OCI-M2 (cell line): ENCODE measurements around the gene FGF19.

ENCODE experiments used
- DNase-seq: peaks from one replicate; lab custom pipeline; 2025; ENCODE audit not compliant: unreplicated experiment; lab: John Stamatoyannopoulos, UW

The FGF19 gene

GRCh38 chr11:69657456-69657910 lies 46.3 kb downstream of the FGF19 start:
- DNase-seq: no peak

DNA sequence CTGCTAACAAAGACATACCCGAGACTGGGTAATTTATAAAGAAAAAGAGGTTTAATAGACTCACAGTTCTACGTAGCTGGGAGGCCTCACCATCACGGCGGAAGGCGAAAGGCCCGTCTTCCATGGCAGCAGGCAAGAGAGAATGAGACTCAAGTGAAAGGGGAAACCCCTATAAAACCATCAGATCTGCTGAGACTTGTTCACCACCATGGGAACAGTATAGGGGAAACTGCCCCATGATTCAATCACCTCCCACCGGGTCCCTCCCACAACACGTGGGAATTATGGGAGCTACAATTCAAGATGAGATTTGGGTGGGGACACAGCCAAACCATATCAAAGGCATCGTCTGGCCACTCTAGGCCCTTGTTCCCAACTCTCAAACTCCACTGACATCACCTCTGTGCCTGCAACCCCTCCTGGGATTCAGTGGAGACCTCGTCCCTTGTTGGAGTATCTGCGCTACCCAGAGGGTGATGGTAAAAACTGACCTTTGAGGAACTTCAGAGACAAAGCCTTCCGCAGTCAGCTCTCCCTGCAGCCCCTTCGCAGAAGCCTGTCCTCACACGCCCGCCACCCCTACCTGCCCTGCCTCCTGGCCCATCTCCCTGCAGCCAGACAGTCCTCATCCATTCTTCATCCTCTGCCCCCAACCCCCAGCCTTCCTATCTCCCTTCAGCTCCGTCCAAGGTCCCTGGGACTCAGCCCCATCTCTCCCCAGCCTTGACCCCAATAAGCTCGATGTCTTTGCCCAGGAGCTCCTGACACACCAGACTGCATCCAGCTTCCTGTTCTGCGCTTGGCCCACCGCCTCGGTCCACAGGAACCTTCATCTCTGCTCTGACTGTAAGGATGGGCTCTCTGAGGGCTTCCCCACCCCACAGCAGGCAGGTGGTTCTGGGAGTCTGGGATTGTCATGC lies 47.0 kb downstream of the FGF19 start:
- DNase-seq: no peak

DNA sequence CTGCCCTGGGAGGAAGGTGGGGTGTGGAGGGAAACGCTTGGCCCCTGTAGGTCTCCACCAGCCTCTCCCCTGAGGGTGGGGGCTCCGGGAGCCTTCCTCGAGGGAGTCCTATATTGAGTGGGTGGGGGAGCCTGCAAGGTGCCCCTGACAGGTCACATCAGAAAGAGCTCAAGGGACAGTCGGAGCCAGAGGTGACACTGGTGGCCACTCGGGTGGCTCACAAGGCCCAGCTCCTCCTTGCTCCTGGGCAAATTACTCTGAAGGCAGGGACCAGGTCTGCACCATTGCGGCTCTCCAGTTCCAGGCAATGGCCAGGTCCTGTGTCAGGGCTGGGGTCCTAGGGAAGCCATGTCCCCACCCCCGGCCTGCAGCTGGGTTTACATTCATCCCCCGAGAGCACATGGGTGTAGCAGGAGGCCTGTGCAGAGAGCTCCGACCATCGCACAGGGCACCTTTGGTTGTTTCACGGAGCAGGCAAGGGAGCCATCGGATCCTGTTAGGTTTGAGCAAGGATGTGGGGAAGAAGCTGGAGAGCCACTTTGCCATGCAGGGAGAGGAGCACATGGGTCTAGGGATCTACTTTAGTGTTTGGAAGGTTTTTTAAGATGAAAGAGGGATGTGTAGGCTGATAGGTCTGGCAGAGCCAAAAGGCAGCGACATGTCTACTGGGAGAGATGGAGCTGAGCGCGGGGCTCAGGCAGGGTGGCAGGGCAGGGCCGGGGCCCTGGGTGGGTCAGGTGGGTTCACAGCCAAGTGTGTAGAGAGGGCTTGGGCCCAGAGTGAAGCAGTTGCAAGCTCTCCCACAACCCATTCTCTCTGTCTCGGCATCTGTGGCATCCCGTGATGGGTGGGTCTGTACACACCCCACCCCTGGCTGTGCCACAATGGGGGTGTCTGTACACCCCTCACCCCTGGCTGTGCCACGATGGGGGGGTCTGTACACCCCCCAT lies 48.1 kb downstream of the FGF19 start:
- no peak for DNase-seq

DNA sequence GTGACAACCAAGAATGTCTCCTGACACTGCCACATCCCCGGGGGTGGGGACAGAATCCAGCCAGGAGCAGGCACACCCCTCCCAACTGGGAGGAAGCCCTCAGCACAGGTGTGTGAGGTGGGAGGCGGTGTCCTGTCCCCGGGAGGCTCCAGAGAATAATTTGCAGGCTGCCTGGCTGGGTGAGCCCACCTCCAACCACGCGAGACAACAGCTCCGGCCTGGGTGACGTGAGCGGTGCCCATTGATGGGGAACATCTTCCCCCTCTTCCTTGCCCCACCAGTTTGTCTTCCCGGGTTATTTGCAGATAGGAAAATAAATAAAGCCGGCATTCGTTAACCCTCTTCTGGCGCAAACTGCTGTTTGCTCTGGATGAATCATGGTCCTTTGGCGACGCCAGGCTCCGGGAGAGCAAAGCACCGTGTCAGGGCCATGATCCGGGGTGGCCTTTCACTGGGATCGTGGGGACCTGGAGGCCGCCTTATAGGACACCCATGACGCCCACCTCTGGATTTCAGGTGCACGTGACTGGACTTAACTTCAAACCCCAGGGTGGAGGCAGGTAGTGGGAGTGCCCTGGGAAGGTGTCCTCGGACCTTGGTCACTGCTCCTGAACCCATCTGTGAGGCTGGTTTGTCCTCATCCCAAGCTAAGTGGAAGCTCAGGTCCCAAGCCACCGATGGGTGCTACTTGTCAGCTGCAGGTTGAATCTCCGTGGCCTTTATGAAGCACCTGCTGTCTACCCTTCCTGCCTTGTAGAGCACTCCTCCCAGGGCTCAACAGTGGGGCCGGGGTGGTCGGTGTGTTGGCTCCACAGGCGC lies 49.0 kb downstream of the FGF19 start:
- DNase-seq: no peak

DNA sequence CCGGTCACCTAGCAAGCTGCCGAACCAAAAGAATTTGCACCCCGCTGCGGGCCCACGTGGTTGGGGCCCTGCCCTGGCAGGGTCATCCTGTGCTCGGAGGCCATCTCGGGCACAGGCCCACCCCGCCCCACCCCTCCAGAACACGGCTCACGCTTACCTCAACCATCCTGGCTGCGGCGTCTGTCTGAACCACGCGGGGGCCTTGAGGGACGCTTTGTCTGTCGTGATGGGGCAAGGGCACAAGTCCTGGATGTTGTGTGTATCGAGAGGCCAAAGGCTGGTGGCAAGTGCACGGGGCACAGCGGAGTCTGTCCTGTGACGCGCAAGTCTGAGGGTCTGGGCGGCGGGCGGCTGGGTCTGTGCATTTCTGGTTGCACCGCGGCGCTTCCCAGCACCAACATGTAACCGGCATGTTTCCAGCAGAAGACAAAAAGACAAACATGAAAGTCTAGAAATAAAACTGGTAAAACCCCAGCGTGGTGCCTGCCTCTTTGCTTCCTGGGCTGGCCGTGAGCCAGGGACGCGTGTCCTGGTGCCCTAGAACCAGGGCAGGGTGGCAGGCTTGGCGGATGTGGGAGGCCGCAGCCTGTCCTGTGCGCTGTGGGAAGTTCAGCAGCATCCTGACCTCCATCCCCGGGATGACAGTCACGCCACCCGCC lies 49.7 kb downstream of the FGF19 start:
- DNase-seq: no peak

- DNase-seq: no peak
Observed at GRCh38 chr11:69653406-69653960, 50.3 kb downstream of the FGF19 start.

GRCh38 chr11:69652999-69653398 lies 50.8 kb downstream of the FGF19 start:
- no peak for DNase-seq

GRCh38 chr11:69651834-69652620 lies 51.8 kb downstream of the FGF19 start:
- DNase-seq: no peak

DNA sequence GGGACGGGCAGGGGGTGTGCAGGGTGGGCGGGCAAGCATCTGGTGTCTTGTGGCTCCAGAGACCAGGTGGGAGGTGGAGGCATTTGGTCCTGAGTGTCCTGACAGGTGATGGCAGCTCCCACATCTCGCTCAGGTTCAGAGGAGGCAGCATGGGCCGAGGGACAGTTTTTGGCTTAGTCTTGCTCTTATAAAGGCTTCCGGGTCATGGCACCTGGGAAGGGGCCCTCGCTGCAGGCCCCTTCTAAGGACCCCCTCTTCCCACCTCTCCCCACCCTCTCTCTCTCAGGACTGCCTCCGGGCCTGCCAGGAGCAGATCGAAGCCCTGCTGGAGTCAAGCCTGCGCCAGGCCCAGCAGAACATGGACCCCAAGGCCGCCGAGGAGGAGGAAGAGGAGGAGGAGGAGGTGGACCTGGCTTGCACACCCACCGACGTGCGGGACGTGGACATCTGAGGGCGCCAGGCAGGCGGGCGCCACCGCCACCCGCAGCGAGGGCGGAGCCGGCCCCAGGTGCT lies 52.9 kb downstream of the FGF19 start:
- DNase-seq: no peak

DNA sequence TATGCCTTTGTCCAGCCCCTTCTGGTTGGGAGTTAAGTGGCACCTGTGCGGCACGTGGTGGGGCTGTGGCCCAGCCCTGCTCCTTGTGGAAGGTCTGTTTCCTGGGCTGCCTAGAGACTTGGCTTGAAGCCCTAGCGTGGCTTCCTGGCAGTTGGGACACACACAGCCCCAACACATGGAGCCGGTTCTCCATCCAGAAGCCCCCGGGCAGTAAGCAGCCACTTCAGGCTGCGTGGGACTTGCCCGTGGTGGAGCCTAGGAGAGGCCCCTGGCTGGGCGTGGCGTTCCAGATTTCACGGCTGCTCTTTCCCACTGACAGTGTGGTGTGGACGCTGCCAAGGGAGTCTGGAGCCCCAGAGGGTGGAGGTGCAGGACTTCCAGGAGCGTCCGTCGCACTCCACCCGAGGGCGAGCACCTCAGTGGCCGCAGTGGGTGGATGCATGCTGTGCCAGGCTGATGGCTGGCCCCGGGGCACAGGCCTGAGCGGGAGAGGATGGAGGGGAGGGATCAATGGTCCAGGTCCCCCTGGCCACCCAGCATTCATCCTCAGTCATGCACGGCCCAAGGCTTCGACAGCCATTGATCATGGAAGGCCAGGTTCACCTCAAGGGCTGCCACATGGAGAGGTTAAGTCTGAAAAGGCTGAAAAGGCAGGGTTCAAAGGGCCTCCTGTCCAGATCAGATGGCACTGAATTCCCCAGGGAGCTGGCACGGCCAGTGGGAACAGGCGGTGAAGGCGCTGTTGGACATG lies 53.6 kb downstream of the FGF19 start:
- no peak for DNase-seq

- DNase-seq: no peak
Observed at GRCh38 chr11:69649576-69649900, 54.3 kb downstream of the FGF19 start.

DNA sequence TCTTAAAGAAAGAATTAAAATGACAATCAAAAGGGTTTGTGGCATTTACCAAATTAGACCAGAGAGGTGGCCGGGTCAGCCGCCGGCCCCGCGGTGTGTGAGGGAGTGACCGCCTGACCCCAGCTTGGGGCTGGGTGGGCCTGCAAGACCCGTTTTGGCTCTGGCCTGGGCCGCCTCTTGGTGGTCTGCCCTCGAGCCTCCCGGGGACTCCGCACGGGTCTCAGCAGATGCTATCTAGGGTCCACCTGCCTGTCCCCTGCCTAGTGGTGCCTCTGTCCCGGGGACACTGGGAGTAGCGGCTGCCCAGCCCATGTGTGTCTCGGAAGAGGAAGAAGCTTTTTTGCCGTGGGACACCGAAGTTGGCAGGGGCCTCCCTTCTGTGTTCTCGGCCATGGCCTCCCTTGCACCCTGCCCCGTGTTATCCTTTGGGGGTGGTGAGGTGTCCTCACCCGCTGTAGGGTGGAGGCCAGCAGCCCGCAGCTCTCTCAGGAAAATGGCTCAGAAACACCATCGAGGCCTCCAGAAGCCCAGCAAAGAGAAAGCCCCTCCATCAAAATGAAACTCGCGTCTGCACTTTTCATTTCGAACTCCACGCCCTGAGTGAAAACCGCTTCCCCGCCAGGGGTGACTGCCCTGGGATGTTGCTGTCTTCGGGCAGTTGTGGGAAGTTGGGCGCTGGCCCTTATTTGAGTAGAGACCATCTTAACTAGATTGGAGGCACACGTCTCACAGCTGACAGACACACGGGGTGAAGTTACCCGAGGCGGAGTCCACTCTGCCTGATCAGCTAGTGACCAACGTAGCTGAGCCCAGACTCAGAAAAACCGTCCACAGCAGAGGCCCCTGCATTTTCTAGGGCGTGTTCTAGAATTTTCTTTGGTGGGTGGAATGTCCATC lies 54.9 kb downstream of the FGF19 start:
- no peak for DNase-seq
